SU-DHL-6 (cell line): Measurements from ENCODE around the gene PRDX4.

Experiments
- H2AFZ ChIP-seq: fragments of 200-600 bp; sonication (generic); 2 replicates; pipeline ENCODE4 v1.6.1; 2014; ENCODE audit warnings: low read depth, mild to moderate bottlenecking, moderate library complexity, mixed read lengths, antibody characterized with exemption, low read length; ENCODE audit not compliant: severe bottlenecking
- H3F3A ChIP-seq: fragments of 200-600 bp; shearing (Covaris generic); 2 replicates; pipeline ENCODE4 v1.6.0; 2016; ENCODE audit warnings: antibody characterized with exemption, mild to moderate bottlenecking; ENCODE audit not compliant: insufficient read depth
- H3K27ac ChIP-seq: fragments of 200-600 bp; sonication (generic); 2 replicates; pipeline ENCODE4 v1.5.1; 2016; ENCODE audit warnings: low read depth, mild to moderate bottlenecking, low read length, moderate library complexity, mixed read lengths
- H3K27me3 ChIP-seq: fragments of 200-600 bp; sonication (generic), shearing (Covaris generic); 2 replicates; pipeline ENCODE4 v1.6.0; 2014; ENCODE audit warnings: mild to moderate bottlenecking, low read length
- H3K36me3 ChIP-seq: fragments of 200-600 bp; sonication (generic); 2 replicates; pipeline ENCODE4 v1.6.1; 2014; ENCODE audit warnings: mild to moderate bottlenecking, low read length, mixed read lengths
- H3K4me2 ChIP-seq: fragments of 300-600, 200-600 bp; shearing (Covaris generic), sonication (generic); 2 replicates; pipeline ENCODE4 v1.6.0; 2014; ENCODE audit warnings: low read length, low read depth, mild to moderate bottlenecking; ENCODE audit not compliant: poor library complexity, severe bottlenecking
- H3K4me3 ChIP-seq: fragments of 200-600 bp; sonication (generic); 2 replicates; pipeline ENCODE4 v1.5.1; 2014; ENCODE audit warnings: antibody characterized with exemption, low read length, mild to moderate bottlenecking, mixed read lengths; ENCODE audit not compliant: insufficient read depth, poor library complexity, severe bottlenecking
- H3K79me2 ChIP-seq: fragments of 200-600 bp; sonication (generic); 2 replicates; pipeline ENCODE4 v1.6.1; 2014; ENCODE audit warnings: mild to moderate bottlenecking, low read length, moderate library complexity; ENCODE audit not compliant: insufficient read depth
- H3K9ac ChIP-seq: fragments of 200-600 bp; sonication (generic); 2 replicates; pipeline ENCODE4 v1.7.0; 2014; ENCODE audit warnings: mild to moderate bottlenecking, low read length
- H3K9me2 ChIP-seq: fragments of 200-600 bp; sonication (generic); replicated peaks from 2 replicates; pipeline ENCODE4 v1.6.1; 2014; ENCODE audit warnings: low read length; ENCODE audit not compliant: insufficient read depth
- H3K9me3 ChIP-seq: fragments of 200-600 bp; sonication (generic); 2 replicates; pipeline ENCODE4 v1.6.1; 2014; ENCODE audit warnings: low read length, mixed read lengths; ENCODE audit not compliant: insufficient read depth
- H4K20me1 ChIP-seq: fragments of 200-600 bp; sonication (generic); 2 replicates; pipeline ENCODE4 v1.6.1; 2014; ENCODE audit warnings: low read depth, mild to moderate bottlenecking, antibody characterized with exemption, low read length, moderate library complexity, mixed read lengths
- CTCF ChIP-seq: fragments of 200-600 bp; sonication (generic); IDR thresholded peaks from one replicate; pipeline ENCODE4 v1.5.1; 2017; ENCODE audit warnings: antibody characterized with exemption, mild to moderate bottlenecking, low read length, moderate library complexity; ENCODE audit not compliant: insufficient read depth, poor library complexity, severe bottlenecking
- EZH2phosphoT487 ChIP-seq: fragments of 200-600 bp; sonication (generic), shearing (Covaris generic); conservative IDR thresholded peaks from 2 replicates; pipeline ENCODE4 v1.6.1; 2018; ENCODE audit warnings: mild to moderate bottlenecking, antibody characterized with exemption, low read length, moderate library complexity, mixed read lengths

Gene PRDX4

GRCh38 chrX:23633834-23634580, 33.3 kb upstream of the PRDX4 start:
- Histone ChIP-seq H3K9me2 (no peaks in the 10 kb centered on the region), H3K4me2 (no peak overlapping the region), H3K79me2 (no peaks in the 10 kb centered on the region), H3K9me3 (no peaks in the 10 kb centered on the region), H3K9ac (no peak overlapping the region), H3F3A (no peaks in the 10 kb centered on the region), H3K36me3 (no peaks in the 10 kb centered on the region), H3K4me3 (no peak overlapping the region), H2AFZ (no peak overlapping the region), H4K20me1 (no peaks in the 10 kb centered on the region), H3K27ac (no peak overlapping the region), H3K27me3 (no peaks in the 10 kb centered on the region)
- TF ChIP-seq EZH2phosphoT487 (no peak), CTCF (no peak)

- no peaks in the 10 kb centered on the region for H3K9me2 ChIP-seq
- no peaks in the 10 kb centered on the region for H3K9me3 ChIP-seq
- H3K4me2 ChIP-seq: no peak overlapping the region
- no peak overlapping the region for H3K27ac ChIP-seq
- no peaks in the 10 kb centered on the region for H4K20me1 ChIP-seq
- H3K36me3 ChIP-seq: no peaks in the 10 kb centered on the region
- H2AFZ ChIP-seq: no peak overlapping the region
- TF ChIP-seq EZH2phosphoT487 (no peak), CTCF (no peak)
- no peak overlapping the region for H3K9ac ChIP-seq
- no peak overlapping the region for H3K4me3 ChIP-seq
- H3K79me2 ChIP-seq: no peaks in the 10 kb centered on the region
- H3F3A ChIP-seq: no peaks in the 10 kb centered on the region
- H3K27me3 ChIP-seq: no peaks in the 10 kb centered on the region
Observed at GRCh38 chrX:23637187-23637586, 30.1 kb upstream of the PRDX4 start.

- no peak overlapping the region for H3K27ac ChIP-seq
- no peak overlapping the region for H3K4me3 ChIP-seq
Observed at GRCh38 chrX:23643020-23643419, 24.3 kb upstream of the PRDX4 start.

More at GRCh38 chrX:23643020-23643419, 24.3 kb upstream of the PRDX4 start:
- no peaks in the 10 kb centered on the region for H4K20me1 ChIP-seq
- H3K9me2 ChIP-seq: no peaks in the 10 kb centered on the region
- no peaks in the 10 kb centered on the region for H3F3A ChIP-seq
- no peak overlapping the region for H3K9ac ChIP-seq
- H3K4me2 ChIP-seq: no peak overlapping the region
- H2AFZ ChIP-seq: no peak overlapping the region
- TF ChIP-seq CTCF (no peak), EZH2phosphoT487 (no peak)
- H3K79me2 ChIP-seq: no peaks in the 10 kb centered on the region
- no peaks in the 10 kb centered on the region for H3K9me3 ChIP-seq
- H3K27me3 ChIP-seq: no peaks in the 10 kb centered on the region
- H3K36me3 ChIP-seq: no peaks in the 10 kb centered on the region
